Bronchial epithelial cell (primary cell): ENCODE measurements around the gene CYP27C1. TPM values are rescaled to one million over a fixed set of nuclear protein-coding genes. Genes with fewer than 3 reads are reported as not detected.

ENCODE experiments used
- DNase-seq: peaks from one replicate; pipeline ENCODE4 v3.0.0-alpha.2; 2010; ENCODE audit warnings: low read depth
- FAIRE-seq: peaks from 2 replicates; lab custom pipeline; 2011; peaks lifted over from hg19 to GRCh38; lab: Jason Lieb, UNC
- H3K27me3 ChIP-seq: 2 replicates; pipeline ENCODE4 v1.5.1; 2011; ENCODE audit warnings: low read length; ENCODE audit not compliant: control insufficient read depth, insufficient read depth
- H3K36me3 ChIP-seq: 2 replicates; pipeline ENCODE4 v1.5.1; 2011; ENCODE audit warnings: low read length; ENCODE audit not compliant: control insufficient read depth, insufficient read depth
- H3K4me3 ChIP-seq: 2 replicates; pipeline ENCODE4 v1.5.1; 2011; ENCODE audit warnings: mild to moderate bottlenecking, low read depth, low read length, control low read depth
- total RNA-seq: library from RNA; depleted of rRNA; stranded (reverse); fragments of >200 nt; gene quantifications from 2 replicates; pipeline ENCODE4 v1.2.1, GENCODE V29; 2014
- TF ChIP-seq, protein P1 (sequence below): IDR thresholded peaks from 2 replicates; pipeline ENCODE4 v1.5.1; 2011; ENCODE audit warnings: mild to moderate bottlenecking, moderate library complexity, low read length, control low read depth, inconsistent platforms; ENCODE audit not compliant: insufficient read depth, severe bottlenecking

The CYP27C1 gene
- total RNA-seq, 1 donor from 2014 or later = 0.26 TPM

DNA sequence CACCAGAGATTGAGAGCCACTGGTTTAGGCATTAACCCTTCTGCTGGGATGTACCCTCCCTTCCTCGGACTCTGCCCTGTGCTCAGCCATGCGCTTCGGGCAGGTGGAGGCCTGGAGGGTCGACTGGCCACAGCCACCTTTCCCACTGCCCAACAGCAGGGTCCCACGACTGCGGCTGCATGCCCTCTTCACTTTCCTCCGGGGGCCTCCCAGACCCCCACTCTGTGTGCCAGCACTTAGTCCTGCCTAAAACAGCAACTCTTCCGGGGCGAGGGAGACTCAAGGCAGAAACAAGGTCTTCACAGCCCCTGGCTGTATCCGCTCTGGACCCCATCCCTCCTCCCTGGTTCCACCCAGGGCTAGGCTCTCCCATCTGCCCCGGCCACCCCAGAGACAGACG lies 81.8 kb downstream of the CYP27C1 start:
- DNase-seq = no peak
- TF ChIP-seq, protein P1, sequence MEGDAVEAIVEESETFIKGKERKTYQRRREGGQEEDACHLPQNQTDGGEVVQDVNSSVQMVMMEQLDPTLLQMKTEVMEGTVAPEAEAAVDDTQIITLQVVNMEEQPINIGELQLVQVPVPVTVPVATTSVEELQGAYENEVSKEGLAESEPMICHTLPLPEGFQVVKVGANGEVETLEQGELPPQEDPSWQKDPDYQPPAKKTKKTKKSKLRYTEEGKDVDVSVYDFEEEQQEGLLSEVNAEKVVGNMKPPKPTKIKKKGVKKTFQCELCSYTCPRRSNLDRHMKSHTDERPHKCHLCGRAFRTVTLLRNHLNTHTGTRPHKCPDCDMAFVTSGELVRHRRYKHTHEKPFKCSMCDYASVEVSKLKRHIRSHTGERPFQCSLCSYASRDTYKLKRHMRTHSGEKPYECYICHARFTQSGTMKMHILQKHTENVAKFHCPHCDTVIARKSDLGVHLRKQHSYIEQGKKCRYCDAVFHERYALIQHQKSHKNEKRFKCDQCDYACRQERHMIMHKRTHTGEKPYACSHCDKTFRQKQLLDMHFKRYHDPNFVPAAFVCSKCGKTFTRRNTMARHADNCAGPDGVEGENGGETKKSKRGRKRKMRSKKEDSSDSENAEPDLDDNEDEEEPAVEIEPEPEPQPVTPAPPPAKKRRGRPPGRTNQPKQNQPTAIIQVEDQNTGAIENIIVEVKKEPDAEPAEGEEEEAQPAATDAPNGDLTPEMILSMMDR = no peak
- H3K4me3 ChIP-seq = no peak overlapping the region
- no peak for FAIRE-seq
- H3K27me3 ChIP-seq = no peaks in the 10 kb centered on the region
- H3K36me3 ChIP-seq = no peaks in the 10 kb centered on the region

DNA sequence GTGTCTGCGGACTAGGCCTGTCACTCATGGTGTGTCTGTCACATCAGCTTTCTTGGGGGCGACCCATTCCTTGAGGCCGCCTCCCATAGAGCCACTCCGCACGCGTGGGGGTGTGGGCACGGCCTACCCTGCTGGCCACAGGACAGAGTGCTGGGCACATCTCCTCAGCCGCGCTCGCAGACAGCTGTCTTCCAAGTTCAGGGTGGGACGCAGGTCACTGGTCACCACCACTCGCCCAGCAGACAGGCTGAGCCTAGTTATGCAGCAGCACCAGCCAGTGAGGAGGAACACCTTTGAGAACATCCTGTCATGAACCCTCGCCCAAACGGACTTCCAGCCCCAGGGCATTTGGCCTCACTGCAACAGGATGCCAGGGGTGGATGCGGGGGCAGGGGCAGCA lies 82.4 kb downstream of the CYP27C1 start:
- no peaks in the 10 kb centered on the region for H3K27me3 ChIP-seq
- H3K4me3 ChIP-seq = no peak overlapping the region
- FAIRE-seq = no peak
- TF ChIP-seq, protein P1 = no peak
- no peak for DNase-seq
- H3K36me3 ChIP-seq = no peaks in the 10 kb centered on the region

DNA sequence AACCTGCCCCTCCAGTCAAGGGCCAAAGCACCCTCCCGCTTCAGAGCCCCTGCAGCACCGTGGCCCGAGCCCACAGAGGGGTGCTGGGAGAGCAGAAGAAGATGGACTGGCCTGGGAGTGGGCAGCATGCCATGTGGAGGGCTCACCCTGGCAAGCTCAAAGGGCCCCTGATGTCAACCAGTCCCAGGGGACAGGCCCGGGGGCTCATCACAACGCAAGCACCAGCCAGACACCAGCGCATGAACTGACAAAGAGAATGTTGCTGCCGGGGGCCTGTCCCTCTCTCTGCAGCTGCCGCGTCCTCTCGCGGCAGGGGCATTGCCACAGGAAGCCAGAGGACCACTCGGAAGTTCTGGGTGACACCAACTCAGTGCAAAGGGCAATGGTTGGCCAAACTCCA lies 82.9 kb downstream of the CYP27C1 start:
- Histone ChIP-seq H3K27me3 (no peaks in the 10 kb centered on the region), H3K4me3 (no peak overlapping the region), H3K36me3 (no peaks in the 10 kb centered on the region)
- TF ChIP-seq, protein P1 = no peak
- FAIRE-seq (no peak), DNase-seq (no peak)

DNA sequence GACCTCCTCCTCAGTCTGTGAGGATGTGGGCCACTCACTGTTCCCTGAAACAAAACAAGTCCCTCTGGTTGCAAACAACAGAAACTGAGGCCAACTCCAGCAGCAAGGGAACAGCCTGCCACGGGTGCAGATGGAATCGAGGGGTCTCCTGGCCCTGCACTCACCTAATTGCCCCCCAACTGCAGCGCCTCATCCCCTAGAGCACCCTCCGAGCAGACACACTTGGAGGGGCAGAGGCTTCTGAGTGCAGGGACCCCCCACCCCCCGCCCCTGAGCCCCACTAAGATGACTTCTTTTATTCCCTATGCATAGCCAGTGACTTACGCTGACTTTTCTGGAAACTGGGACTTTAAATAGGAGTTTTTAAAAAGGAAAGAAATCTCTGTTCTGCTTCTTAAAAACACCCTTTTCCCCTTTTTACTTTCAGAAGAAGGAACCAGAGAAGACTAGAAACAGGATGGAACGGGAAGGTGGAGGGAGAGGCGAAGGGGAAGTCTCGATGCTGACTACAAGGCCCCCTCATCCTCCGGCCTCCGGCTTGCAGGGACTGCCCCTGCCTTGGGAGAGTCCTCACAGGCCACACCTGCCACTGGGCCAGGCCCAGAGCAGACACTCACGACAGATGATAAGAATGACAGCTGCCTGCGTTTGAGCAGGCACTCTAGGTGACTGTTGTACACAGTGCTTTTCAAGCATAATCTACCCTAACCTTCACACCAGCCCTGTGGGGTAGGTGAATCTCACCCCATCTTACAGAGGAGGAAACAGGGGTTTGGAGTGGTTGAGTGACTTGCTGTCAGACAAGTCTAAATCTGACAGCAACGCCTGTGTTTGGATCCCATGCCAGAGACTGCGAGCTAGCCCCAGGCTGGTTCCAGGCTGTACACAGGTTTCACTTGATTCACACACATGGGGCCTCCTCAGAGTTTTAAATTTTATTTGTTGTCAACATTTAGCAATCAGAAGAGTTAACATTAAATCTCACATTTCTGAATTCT lies 85.0 kb downstream of the CYP27C1 start:
- FAIRE-seq = no peak

DNA sequence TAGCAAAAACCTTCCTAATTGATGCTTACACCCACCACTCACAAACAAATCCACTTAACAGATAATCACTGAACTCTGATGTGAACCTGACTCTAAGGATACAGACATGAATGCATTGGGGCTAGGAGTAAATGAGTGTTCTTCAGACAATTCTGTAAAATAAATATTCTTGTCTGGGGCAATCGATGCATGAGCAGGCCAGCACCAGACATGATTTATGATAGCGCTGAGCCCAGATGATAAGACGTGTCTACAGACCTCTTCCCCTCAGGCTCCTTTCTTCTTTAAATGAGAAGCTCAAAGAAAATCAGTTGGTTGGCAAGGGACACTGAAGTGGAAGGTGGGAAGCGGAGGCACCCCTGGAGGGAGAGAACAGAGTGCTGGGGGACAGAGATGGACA lies 85.9 kb downstream of the CYP27C1 start:
- H3K4me3 ChIP-seq = no peak overlapping the region
- TF ChIP-seq, protein P1 = no peak
- DNase-seq = no peak
- no peaks in the 10 kb centered on the region for H3K36me3 ChIP-seq
- H3K27me3 ChIP-seq = no peaks in the 10 kb centered on the region
- FAIRE-seq = no peak

More for the DNA sequence above, 85.0 kb downstream of the CYP27C1 start:
- DNase-seq = no peak
- Histone ChIP-seq H3K36me3 (no peaks in the 10 kb centered on the region), H3K4me3 (no peak overlapping the region), H3K27me3 (no peaks in the 10 kb centered on the region)
- TF ChIP-seq, protein P1 = no peak

Other genes with a start within 250 kb of the CYP27C1 start
- gene BIN1, start 113.1 kb downstream of the CYP27C1 start, total RNA-seq = 11.8 and 13.8 TPM in 2 replicates
- 27.0 and 32.4 TPM in 2 replicates for gene ERCC3, start 73.8 kb upstream of the CYP27C1 start, total RNA-seq
- gene MAP3K2, start 167.7 kb upstream of the CYP27C1 start, total RNA-seq = 24.1 and 27.9 TPM in 2 replicates
- 0.26 TPM in 1 of 2 replicates, not detected in the other for gene PROC, start 198.1 kb upstream of the CYP27C1 start, total RNA-seq